SJCRH30 (cell line): Measurements from ENCODE around the gene GNGT1. TPM values are rescaled to one million over a fixed set of nuclear protein-coding genes. Genes with fewer than 3 reads are reported as not detected.

Experiments used
- DNase-seq, 2 experiments: peaks; one replicate each; pipeline ENCODE4 v3.0.0-alpha.2; 2015 to 2020
- H3K27ac ChIP-seq: fragments of 250-450 bp; sonication (Bioruptor Pico); 2 replicates; pipeline ENCODE4 v1.5.1; 2020; ENCODE audit warnings: mild to moderate bottlenecking, moderate library complexity
- H3K27me3 ChIP-seq: fragments of 250-450 bp; sonication (Bioruptor Pico); 2 replicates; pipeline ENCODE4 v1.5.1; 2020; ENCODE audit warnings: mild to moderate bottlenecking, moderate library complexity
- H3K36me3 ChIP-seq: fragments of 250-450 bp; sonication (Bioruptor Pico); 2 replicates; pipeline ENCODE4 v1.5.1; 2020; ENCODE audit warnings: mild to moderate bottlenecking, moderate library complexity
- H3K4me1 ChIP-seq: fragments of 250-450 bp; sonication (Bioruptor Pico); 2 replicates; pipeline ENCODE4 v1.5.1; 2020; ENCODE audit warnings: mild to moderate bottlenecking, moderate library complexity
- H3K4me3 ChIP-seq: fragments of 250-450 bp; sonication (Bioruptor Pico); 2 replicates; pipeline ENCODE4 v1.5.1; 2020; ENCODE audit warnings: mild to moderate bottlenecking, moderate library complexity
- H3K9me3 ChIP-seq: fragments of 250-450 bp; sonication (Bioruptor Pico); replicated peaks from 2 replicates; pipeline ENCODE4 v1.5.1; 2020; ENCODE audit warnings: mild to moderate bottlenecking, moderate library complexity
- total RNA-seq: library from RNA; depleted of rRNA; stranded (reverse); fragments of >200 nt; shearing (Covaris generic); gene quantifications from 2 replicates; pipeline ENCODE4 v1.2.3, GENCODE V29; 2014; rRNA removed

Gene GNGT1
- total RNA-seq, 1 experiment from 2014 or later: 0.65 TPM

DNA sequence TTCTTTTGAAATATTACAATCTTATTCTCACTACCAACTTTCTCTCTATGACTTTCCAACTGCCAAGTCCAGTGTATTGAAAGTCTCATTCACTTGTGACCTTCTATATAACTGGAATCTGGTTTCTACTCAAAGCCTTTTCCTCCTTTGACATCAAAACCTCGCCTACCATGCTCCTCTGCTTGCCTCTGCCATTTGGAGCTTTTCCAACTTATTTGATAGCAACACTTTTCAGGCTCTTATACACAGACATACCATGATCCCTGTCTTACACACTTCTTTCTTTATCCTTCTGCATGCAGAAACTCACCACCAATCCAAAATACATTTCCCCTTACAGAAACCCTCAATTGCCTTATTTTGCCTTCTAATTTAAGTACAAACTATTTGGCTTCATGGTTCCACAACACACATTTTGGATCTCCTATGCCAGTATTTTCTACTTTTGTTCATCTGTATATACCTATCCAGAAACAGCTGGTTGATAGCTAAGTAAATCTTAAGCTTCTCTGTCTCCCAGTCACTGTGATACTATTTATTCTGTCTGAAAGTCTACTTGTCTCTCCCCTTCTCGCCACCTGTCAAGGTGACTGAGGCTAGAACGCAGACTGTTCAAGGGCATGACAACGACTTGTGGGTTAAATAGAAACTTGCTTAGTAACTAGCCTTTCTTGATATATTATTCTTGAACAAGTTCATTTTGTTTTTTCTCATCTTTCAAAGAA, 37.6 kb downstream of the GNGT1 start:
- DNase-seq: no peak
- Histone ChIP-seq H3K4me3 (no peak overlapping the region), H3K4me1 (no peaks in the 10 kb centered on the region), H3K9me3 (no peaks in the 10 kb centered on the region), H3K27ac (no peak overlapping the region), H3K36me3 (no peaks in the 10 kb centered on the region), H3K27me3 (no peaks in the 10 kb centered on the region)

DNA sequence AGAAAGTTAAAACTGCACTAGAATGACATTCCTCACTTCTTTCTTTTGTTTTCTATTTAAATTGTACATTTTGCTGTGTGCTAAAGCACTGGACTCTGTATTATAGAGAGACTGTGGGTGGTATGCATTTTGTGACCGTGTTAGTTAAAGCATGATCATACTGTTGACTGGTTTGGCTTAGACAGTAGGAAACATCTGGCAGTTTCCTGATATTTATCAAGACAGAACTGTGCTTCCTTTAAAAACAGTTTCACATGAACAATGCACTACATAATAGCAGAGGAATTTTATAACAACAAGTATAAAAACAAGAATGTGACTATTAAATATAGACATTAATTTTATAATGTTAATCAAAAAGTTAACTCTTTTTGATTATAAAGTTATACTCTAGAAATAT, 38.3 kb downstream of the GNGT1 start:
- no peaks in the 10 kb centered on the region for H3K9me3 ChIP-seq
- no peaks in the 10 kb centered on the region for H3K36me3 ChIP-seq
- H3K4me1 ChIP-seq: no peaks in the 10 kb centered on the region
- DNase-seq: no peak
- H3K27me3 ChIP-seq: no peaks in the 10 kb centered on the region
- no peak overlapping the region for H3K4me3 ChIP-seq
- no peak overlapping the region for H3K27ac ChIP-seq

DNA sequence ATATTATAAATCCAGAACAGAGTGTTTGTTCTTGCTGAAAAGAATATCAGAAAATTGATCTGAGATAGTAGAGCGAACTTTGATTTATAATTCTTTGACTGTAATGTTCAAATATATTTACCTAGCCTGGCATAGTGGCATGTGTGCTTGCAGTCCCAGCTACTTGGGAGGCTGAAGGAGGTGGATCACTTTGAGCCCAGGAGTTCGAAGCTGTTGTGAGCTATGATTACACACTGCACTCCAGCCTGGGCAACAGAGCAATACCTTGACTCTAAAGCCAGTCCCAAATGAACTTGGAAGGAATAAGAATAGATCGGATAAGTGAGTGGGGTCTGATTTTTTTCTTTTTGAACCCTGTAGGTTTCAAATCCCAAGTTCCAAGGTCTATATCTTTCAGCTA, 38.7 kb downstream of the GNGT1 start:
- DNase-seq: no peak

GRCh38 chr7:93945756-93946535, 39.6 kb downstream of the GNGT1 start:
- H3K36me3 ChIP-seq: no peaks in the 10 kb centered on the region
- no peaks in the 10 kb centered on the region for H3K27me3 ChIP-seq
- DNase-seq: no peak
- no peaks in the 10 kb centered on the region for H3K4me1 ChIP-seq
- no peaks in the 10 kb centered on the region for H3K9me3 ChIP-seq
- H3K27ac ChIP-seq: no peak overlapping the region
- H3K4me3 ChIP-seq: no peak overlapping the region

More for the DNA sequence above, 38.7 kb downstream of the GNGT1 start:
- Histone ChIP-seq H3K9me3 (no peaks in the 10 kb centered on the region), H3K27me3 (no peaks in the 10 kb centered on the region), H3K4me1 (no peaks in the 10 kb centered on the region), H3K4me3 (no peak overlapping the region), H3K36me3 (no peaks in the 10 kb centered on the region), H3K27ac (no peak overlapping the region)

DNA sequence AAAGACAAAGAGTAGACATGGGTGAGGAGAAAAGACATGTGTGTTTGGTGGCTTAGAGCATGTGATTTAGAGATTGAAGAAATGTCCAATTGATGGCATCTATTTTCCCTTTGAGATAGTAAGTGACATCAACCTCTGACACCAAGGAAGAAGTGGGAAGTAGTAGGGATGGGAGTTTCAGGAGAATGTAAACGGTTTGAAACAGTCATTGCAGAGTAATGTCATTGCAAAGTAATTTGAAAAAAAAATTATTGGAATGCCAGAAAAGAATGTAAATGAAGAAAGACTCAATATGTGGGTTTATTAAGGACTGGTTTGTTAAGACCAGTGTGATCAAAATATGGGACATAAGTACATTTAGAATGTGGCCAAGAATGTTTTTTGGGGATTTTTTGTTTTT, 41.7 kb downstream of the GNGT1 start:
- no peak for DNase-seq
- Histone ChIP-seq H3K9me3 (no peaks in the 10 kb centered on the region), H3K4me3 (no peak overlapping the region), H3K36me3 (no peaks in the 10 kb centered on the region), H3K4me1 (no peaks in the 10 kb centered on the region), H3K27me3 (no peaks in the 10 kb centered on the region), H3K27ac (no peak overlapping the region)

- no peak overlapping the region for H3K4me3 ChIP-seq
- no peaks in the 10 kb centered on the region for H3K9me3 ChIP-seq
- no peaks in the 10 kb centered on the region for H3K36me3 ChIP-seq
- DNase-seq: no peak
- H3K27ac ChIP-seq: no peak overlapping the region
- H3K4me1 ChIP-seq: no peaks in the 10 kb centered on the region
- no peaks in the 10 kb centered on the region for H3K27me3 ChIP-seq
These were observed 42.5 kb downstream of the GNGT1 start for GRCh38 chr7:93948873-93949272.

DNA sequence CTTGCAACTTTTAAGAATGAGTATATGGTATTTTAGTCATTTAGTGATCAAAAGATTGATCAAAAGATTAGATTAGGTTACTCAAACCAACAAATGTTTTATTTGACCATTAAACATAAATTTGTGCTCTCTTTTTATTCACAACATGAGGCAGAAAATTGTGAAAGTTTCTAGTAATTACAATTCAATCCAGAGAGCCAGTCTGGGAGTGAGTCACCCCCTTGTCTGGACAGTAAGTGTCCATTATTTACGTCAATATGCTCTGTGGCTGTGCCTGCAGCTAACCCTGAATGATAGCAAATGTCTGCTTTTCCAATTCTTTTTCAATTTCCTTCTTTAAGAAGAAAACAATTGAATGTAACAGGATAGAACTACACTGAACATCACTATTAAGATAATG, 43.1 kb downstream of the GNGT1 start:
- H3K36me3 ChIP-seq: no peaks in the 10 kb centered on the region
- H3K4me3 ChIP-seq: no peak overlapping the region
- H3K27ac ChIP-seq: no peak overlapping the region
- no peaks in the 10 kb centered on the region for H3K9me3 ChIP-seq
- no peak for DNase-seq
- no peaks in the 10 kb centered on the region for H3K27me3 ChIP-seq
- H3K4me1 ChIP-seq: no peaks in the 10 kb centered on the region

DNA sequence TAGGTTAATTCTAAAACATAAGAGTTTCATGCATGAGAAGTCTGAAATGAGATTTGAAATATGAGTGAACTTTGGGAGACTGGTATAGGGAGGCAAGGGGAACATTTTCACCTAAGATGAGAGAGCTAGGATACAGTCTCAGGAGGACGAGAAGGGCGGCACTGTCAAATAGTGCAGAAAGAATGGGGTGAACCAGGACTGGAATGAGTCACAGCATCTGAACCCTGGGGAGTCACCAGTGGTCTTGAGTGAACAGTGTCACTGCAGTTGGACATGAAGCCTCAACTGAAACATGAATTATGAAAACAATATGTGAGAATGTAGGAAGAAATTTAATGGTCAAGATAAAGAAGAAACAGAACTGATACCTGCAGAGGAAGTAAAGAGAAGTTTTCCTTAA, 48.9 kb downstream of the GNGT1 start:
- DNase-seq: no peak
- Histone ChIP-seq H3K27ac (no peak overlapping the region), H3K36me3 (no peaks in the 10 kb centered on the region), H3K9me3 (no peaks in the 10 kb centered on the region), H3K4me3 (no peak overlapping the region), H3K4me1 (no peaks in the 10 kb centered on the region), H3K27me3 (no peaks in the 10 kb centered on the region)

GRCh38 chr7:93957767-93958166, 51.4 kb downstream of the GNGT1 start:
- Histone ChIP-seq H3K4me1 (no peaks in the 10 kb centered on the region), H3K27me3 (no peaks in the 10 kb centered on the region), H3K27ac (no peak overlapping the region), H3K36me3 (no peaks in the 10 kb centered on the region), H3K9me3 (no peaks in the 10 kb centered on the region), H3K4me3 (no peak overlapping the region)
- DNase-seq: no peak

GRCh38 chr7:93958216-93958615, 51.8 kb downstream of the GNGT1 start:
- no peak for DNase-seq
- no peaks in the 10 kb centered on the region for H3K27me3 ChIP-seq
- no peak overlapping the region for H3K4me3 ChIP-seq
- no peak overlapping the region for H3K27ac ChIP-seq
- H3K4me1 ChIP-seq: no peaks in the 10 kb centered on the region
- no peaks in the 10 kb centered on the region for H3K9me3 ChIP-seq
- no peaks in the 10 kb centered on the region for H3K36me3 ChIP-seq

DNA sequence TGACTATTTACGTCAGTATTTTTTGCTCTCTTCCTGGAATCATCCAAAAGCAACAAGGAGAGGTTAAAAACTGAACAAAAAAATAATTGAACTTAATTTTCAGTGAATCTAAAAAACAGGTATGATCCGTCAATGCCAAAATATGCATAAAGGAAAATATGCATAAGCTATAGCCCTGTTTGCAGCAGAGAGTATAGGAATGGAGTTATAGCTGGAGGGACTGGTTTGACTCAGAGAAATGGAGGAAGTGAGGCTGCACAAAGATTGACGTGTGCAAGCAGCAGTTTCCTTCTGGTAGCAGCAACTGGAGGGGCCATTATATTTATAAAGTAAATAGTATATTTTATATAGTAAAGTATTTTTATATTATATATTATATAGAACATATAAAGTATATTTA, 52.3 kb downstream of the GNGT1 start:
- no peaks in the 10 kb centered on the region for H3K4me1 ChIP-seq
- H3K9me3 ChIP-seq: no peaks in the 10 kb centered on the region
- no peaks in the 10 kb centered on the region for H3K36me3 ChIP-seq
- H3K4me3 ChIP-seq: no peak overlapping the region
- no peaks in the 10 kb centered on the region for H3K27me3 ChIP-seq
- no peak overlapping the region for H3K27ac ChIP-seq
- no peak for DNase-seq

Other genes with a start within 250 kb of the GNGT1 start
- 4.3 and 5.4 TPM in 2 replicates for gene TFPI2, start 15.8 kb upstream of the GNGT1 start, total RNA-seq
- gene GNG11, start 15.2 kb downstream of the GNGT1 start, total RNA-seq: 12.5 and 12.7 TPM in 2 replicates
- gene BET1, start 97.8 kb downstream of the GNGT1 start, total RNA-seq: 38.2 and 40.0 TPM in 2 replicates